ENCODE measurements around the gene SRD5A1.

The SRD5A1 gene

GRCh38 chr5:6686915-6687409 is 53.7 kb downstream of the SRD5A1 start:
- DNase-seq = peak; percentile 67

DNA sequence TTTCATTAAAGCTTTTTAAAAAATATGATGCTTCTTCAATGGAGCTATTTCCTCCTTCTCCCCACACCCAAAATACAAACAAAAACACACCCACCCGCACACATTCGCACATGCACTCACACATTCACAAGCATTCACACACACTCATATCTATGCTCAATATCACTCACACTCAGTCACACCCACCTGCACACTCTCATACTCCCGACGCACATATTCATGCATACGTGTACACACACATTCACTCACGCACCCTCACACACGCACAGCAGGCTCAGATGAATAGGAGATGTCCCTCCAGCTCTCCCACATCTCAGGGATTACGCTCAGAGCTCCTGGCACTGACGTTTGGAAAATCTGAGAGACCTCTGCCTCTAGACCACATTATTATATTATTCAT is 54.3 kb downstream of the SRD5A1 start:
- DNase-seq = no peak

DNA sequence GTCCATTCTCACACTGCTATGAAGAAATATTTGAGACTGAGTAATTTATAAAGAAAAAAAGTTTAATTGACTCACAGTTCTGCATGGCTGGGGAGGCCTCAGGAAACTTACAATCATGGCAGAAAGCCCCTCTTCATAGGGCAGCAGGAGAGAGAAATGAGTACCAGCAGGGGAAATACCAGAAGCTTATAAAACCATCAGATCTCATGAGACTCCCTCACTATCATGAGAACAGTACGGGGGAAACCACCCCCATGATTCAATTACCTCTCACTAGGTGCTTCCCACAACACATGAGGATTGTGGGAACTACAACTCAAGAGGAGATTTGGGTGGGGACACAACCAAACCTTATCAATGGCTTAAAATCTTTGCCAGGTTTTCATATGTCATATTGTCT is 59.7 kb downstream of the SRD5A1 start:
- DNase-seq = no peak

DNA sequence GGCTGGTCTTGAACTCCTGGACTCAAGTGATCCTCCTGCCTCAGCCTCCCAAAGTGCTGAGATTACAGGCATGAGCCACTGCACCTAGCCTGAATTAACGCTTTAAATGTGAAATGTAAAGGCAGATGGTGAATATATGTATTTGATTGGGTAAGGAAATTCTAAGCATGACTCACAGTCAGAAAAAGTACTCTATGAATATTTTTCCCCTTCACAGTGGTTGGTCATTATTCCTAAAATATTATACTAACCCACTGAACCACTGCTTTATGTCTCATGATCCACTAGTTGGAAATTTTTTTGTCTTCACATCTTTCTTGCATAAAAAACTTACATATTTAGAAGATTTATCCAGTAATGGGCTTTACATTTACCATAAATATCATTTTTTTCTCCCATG is 65.5 kb downstream of the SRD5A1 start:
- no peak for DNase-seq

- no peak for DNase-seq
Observed at GRCh38 chr5:6699357-6699756, 66.1 kb downstream of the SRD5A1 start.

GRCh38 chr5:6700074-6700684 is 66.9 kb downstream of the SRD5A1 start:
- no peak for DNase-seq

GRCh38 chr5:6700685-6701355 is 67.6 kb downstream of the SRD5A1 start:
- no peak for DNase-seq

- no peak for DNase-seq
Observed at GRCh38 chr5:6701491-6701890, 68.3 kb downstream of the SRD5A1 start.

GRCh38 chr5:6702633-6703032 is 69.4 kb downstream of the SRD5A1 start:
- DNase-seq = no peak

DNA sequence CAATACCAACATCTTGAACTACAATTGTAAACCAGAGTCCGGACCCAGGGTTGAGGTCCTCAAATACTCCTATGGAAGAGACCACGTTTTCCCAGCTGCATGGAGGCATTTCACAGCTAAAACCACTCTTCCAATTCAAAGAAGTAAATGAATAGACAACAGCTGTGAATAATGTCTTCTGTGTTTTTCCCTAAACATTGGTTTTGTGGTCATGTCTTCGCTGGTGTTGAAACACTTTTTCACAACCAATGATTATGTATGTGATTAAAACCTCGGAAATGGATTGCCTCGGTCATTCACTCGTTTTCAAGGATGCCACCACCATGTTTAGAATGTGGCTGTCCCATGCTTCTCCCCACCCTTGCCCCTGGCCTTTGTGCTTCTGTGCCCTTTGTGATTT is 70.6 kb downstream of the SRD5A1 start:
- DNase-seq = peak; percentile 24

DNA sequence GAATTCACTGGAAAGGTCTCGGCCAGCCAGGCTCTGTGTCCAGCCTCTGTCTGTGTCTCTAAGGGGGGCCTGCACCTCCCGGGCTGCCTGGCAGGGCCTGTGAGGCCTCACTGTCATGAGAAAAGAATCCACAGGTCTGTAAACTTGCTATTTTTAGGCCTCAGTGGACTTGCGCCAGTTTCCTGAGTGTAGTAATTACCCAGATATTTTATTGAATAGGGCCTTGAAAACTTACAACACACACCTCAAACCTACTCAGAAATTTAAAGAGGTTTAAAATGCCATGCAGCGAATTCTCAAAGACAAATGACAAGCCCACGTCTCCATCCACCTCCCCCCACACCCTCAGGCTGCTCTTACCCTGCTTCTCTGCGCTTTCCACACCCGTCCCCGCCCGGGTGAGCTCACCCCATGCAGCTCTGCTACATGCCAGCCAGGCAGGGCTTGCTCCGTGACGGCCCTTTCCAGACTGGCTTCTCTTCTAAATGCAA is 71.2 kb downstream of the SRD5A1 start:
- peak; percentile 5 for DNase-seq

GRCh38 chr5:6705088-6705487 is 71.8 kb downstream of the SRD5A1 start:
- peak; percentile 3 for DNase-seq

GRCh38 chr5:6705959-6706358 is 72.7 kb downstream of the SRD5A1 start:
- no peak for DNase-seq

DNA sequence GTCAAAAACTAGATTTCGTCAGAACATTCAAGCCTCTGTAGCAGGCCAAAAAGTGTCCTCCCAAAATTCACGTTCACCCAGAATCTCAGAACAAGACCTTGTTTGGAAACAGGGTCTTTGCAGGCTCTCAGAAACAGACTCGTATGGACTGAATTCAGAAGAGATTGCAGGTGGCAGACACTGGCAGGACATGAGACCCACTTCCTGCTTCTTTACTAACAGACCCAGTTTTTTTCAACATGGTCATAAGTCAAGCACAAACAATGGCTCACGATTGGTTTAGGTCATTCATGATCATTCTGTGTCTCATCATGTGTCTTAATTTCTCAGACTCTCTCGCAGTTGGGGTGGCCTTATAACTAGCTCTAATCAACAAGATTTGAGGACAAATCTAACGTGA is 74.6 kb downstream of the SRD5A1 start:
- no peak for DNase-seq

GRCh38 chr5:6708814-6709213 is 75.6 kb downstream of the SRD5A1 start:
- DNase-seq = no peak

GRCh38 chr5:6710070-6710469 is 76.8 kb downstream of the SRD5A1 start:
- no peak for DNase-seq

DNA sequence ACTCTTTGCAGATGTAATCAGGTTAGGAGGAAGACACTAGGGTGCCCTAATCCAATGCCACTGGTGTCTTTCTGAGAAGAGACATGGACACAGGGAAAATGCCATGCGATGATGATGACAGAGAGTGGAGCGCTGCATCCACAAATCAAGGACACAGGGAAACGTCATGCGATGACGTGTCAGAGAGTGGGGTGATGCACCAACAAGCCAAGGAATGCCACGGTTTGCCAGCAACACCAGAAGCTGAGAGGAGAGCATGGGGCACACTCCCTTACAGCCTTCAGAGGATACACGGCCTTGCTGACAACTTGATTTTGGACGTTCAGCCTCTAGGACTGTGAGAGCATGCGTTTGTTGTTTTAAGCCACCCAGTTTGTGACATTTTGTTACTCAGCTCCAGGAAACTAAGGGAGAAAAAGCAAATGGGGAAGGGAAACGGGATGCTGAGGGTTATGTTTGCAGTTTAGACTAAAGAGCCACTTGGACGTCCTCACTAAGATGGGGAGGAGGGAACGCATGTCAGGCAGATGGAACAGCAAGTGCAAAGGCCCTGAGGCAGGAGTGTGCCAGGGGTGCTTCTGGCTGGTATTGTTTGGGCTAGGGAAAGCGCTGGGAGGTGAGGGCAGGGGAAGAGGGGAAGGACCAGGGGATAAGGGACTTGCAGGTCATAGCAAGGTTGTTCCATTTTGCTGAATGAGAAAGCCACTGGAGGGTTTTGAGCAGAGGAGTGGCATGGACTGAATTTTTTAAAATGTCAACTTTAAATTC is 77.5 kb downstream of the SRD5A1 start:
- no peak for DNase-seq

DNA sequence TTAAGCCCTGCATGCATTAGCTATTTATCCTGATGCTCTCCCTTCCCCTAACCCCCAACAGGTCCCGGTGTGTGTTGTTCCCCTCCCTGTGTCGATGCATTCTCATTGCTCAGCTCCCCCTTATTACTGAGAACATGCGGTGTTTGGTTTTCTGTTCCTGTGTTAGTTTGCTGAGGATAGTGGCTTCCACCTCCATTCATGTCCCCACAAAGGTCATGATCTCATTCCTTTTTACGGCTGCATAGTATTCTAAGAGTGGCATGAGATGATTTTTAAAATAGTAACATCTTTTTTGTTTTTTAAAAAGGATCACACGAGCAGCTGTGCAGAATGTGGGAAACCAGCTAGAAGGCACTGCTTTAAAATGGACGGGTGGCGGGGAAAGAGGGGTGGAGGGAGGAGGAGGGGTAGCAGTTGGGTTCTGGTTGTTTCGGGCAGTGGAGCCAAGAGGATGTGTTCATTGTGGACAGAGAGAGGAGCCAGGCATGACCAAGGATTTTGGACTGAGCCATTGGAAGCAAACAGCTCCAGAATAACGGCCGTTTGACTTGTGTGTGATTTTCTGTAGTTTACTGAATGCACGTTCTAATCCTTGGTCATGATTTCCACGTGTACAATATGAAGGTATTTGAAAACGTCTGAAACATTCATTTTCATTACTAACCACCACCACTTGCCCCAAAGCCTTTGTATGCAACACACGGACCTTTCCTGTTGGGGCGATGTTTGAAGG is 78.3 kb downstream of the SRD5A1 start:
- DNase-seq = no peak

- DNase-seq = peak; percentile 72
Observed at GRCh38 chr5:6712142-6712576, 78.9 kb downstream of the SRD5A1 start.

GRCh38 chr5:6712577-6713273 is 79.5 kb downstream of the SRD5A1 start:
- DNase-seq = peak; percentile 97

GRCh38 chr5:6713274-6714225 is 80.3 kb downstream of the SRD5A1 start, which contains the start of gene TENT4A:
TSS of gene TENT4A (plus strand) at chr5:6713432. CDS start at chr5:6713984, 552 bp downstream.
- peak; percentile 48 for DNase-seq

All from hematopoietic multipotent progenitor cell treated with erythropoietin and hydrocortisone succinate and interleukin-3 and kit ligand, for 6 days (in vitro differentiated cells).